ENCODE measurements around the gene ITGAD.
"Not testable (repeated sequence)": the region's sequence is repeated elsewhere in the genome, so short reads cannot be mapped to it uniquely, and the experiment has no call there.

The ITGAD gene

DNA sequence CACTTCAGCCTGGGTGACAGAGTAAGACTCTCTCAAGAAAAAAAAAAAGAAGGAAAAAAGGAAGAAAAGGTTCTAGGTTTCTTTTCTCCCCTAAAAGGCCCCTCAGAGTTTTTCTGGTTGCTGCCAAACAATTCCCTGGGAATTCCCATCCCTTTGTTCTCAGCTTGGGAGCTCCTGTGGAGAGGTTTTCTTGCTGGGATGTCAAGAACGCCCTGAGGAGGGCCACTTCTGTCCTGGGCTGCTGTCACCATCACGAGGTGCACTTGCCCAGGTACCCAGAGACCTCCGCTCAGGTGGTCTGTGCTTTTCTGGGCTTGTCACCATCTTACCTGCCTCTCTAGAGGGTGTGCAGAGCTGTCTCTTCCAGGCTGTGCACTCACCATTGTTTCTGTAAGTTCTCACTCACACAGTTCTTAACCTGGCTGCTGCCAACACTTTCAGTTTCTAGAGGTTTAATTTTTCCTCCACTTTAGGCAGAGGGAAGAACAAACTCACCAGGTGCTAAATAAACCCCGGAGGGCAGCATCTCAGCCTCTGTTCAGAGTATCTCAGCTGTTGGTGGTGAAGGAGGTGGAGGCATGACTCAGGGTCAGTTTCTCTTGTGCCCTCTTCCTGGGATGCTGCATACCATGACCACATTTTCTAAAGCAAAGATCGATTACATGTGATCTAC, 37.4 kb downstream of the ITGAD start:
- DNase-seq (ENCODE audit: low spot score): no peak

DNA sequence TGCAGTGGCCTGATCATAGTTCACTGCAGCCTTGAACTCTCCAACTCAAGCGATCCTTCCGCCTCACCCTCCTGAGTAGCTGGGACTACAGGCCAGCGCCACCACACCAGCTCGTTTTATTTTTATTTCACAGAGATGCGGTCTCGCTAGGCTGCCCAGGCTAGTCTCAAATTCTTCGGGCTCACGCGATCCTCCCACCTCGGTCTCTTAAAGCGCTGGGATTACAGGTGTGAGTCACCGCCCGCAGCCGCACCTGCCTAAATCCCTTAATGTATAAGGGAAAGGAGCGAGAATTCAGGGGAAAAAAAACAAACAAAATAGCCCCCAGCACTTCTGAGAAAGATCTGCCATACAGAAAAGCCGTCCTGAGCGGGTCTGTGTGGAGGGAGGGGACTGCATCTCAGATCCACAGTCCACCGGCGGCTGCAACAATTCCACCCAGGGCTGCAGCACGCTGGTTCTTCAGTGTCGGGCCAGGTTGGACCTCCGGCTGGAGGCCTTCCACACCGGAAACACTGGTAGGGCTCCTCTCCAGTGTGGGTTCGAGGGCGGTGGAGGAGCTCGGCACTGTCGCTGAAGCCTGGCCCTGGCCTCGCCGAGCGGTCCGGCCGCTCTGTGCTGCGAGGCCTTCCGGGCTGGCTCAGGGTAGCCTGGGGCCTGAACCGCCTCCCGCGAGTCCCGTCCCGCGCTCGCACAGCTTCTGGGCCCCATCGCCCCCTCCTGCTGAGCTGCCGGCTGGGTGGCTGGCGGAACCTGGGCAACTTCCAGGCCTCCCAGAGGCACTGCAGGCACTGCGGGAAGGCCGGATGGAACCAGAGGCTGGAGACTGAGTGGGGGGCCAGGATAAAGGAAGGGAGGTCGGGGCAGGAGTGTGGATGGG, 42.4 kb downstream of the ITGAD start:
- no peak for DNase-seq (ENCODE audit: low spot score)

DNA sequence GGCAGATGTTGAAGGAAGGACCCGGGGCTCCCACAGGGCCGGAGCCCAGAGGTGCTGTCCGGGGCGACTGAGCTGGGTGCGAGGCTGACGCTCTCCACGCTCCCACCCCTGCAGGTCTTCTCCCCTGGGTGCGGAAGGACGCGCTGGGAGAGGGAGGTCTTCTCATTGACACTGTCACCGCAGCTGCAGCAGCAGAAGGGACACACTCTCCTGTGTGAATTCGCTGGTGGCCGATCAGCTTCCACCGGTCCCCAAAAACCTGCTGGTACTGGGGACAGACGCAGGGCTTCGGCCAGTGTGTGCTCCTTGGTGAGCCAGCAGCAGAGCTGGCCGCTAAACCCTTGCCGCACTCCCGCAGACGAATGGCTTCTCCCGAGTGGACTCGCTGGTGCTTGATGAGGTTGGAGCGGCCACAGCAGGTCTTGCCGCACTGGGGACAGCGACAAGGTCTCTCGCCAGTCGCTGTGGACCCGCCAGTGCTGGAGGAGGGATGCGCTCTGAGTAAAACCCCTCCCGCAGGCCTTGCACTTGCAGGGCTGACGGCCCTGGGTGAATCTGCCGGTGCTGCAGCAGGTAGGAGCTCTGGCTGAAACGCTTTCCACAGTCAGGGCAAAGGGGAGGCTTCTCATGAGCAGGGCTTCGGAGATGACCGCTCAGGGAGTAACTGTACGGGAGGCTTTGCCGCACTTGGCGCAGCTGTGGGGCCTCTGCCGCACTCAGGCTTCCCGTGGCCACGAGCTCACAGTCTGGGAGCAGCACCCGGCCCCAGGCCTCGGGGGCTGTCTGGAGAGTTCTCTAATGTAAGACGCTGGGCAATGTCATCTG, 43.3 kb downstream of the ITGAD start:
- DNase-seq (ENCODE audit: low spot score): no peak

DNA sequence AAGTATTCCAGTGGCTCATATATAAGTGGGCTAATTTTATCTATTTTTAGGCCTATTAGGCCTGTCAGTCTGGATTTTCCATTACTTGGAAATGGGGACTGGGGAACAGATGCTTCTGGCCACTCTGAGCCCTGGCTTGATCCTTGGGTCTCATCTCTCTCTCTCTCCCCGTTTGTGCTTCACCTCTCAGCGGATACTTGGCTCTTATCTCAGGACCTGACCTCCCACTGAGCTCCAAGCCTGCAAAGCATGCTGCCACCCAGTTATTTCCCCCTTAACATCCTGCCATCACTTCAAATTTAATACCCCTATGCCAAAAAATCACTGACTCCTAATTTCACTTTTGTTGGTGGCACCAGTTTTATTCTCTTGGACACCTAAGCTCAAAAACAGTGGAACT, 45.3 kb downstream of the ITGAD start:
- DNase-seq (ENCODE audit: low spot score): no peak

DNA sequence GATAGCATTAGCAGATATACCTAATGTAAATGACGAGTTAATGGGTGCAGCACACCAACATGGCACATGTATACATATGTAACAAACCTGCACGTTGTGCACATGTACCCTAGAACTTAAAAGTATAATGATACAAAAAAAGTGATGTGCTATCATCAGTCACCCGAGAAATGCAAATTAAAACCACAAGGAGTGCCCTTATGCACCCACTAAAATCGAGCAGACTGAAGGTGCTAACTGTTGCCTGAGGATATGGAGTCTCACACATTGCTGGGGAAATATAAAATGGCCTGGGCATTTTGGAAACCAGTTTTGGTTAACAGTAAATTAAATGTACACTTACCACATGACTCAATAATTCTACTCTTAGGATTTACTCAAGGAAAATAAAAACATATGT, 45.9 kb downstream of the ITGAD start:
- DNase-seq (ENCODE audit: low spot score): not testable (repeated sequence)

DNA sequence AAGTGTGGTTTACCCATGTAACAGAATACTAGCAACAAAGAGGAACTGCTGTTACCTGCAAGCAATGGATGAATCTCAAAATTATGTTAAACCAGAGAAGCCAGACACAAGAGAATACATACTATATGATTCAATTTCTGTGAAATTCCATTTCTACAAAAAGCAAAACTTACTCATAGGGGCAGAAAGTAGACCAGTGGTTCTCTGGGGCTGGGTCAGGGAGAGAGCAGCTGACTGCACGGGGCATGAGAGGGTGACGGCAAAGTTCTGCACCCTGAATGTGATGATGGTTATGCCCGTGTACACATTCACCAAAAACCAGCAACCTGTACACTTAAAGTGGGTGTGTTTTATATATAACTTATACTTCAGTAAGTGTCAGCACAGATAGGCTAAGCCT, 46.4 kb downstream of the ITGAD start:
- no peak for DNase-seq (ENCODE audit: low spot score)

DNA sequence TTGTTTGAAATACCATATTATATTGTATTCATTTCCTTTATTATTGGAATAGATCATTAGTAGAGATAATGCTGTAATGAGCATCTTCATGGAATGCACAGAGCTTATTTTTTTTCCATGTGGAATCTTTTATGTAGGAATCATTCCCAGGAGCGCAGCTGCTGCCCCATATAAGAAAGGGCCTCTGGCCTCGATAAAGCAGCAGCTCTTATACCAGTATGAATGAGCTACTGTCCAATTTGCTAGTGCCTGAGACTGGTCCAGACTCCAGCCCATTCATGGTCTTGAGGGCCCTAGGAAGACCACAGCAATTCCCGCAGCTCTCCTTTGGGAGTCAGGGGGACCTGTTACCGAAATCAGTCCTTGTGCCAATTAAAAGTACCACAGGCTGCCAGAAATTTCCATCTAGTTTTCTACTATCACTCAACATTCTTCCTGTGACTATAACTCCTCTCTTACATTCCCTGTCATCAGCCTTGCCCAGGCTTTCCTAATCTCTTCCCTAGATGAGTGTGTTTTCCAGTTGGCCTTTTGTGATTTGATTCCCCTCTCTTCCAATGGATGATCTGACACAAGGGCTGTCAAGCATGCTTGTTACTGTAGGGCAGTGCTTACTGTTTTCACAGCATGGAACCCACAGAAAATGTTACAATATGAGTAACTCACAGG, 47.5 kb downstream of the ITGAD start:
- DNase-seq (ENCODE audit: low spot score): no peak

DNA sequence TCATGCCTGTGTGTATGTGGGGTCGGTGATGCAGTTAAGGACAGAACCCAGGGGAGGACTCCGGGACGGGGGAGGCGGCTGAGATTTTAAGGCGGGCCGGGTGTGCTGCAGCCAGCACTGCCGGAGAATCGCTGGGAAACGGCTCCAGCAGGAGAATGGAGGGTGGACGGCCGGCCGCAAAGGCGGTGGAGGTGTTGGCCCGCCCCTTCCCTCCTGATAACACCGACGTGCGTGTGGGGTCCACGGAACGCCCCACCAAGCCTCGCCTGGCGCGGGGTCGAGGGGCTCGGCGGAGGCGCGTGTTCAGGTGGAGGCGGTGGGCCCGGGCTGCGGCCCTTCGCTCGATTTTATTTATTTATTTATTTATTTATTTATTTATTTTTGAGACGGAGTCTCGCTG, 48.8 kb downstream of the ITGAD start:
- no peak for DNase-seq (ENCODE audit: low spot score)

DNA sequence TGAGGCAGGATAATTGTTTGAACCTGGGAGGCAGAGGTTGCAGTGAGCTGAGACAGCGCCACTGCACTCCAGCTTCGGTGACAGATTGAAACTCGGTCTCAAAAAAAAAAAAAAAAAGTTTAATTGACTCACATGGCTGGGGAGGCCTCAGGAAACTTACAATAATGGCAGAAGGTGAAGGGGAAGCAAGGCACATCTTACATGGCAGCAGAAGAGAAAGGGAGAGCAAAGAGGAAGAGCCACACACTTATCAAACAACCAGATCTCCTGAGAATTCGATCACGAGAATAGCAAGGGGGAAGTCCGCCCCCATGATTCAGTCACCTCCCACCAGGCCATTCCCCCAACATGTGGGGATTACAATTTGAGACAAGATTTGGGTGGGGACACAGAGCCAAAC, 52.8 kb downstream of the ITGAD start:
- not testable (repeated sequence) for DNase-seq (ENCODE audit: low spot score)

DNA sequence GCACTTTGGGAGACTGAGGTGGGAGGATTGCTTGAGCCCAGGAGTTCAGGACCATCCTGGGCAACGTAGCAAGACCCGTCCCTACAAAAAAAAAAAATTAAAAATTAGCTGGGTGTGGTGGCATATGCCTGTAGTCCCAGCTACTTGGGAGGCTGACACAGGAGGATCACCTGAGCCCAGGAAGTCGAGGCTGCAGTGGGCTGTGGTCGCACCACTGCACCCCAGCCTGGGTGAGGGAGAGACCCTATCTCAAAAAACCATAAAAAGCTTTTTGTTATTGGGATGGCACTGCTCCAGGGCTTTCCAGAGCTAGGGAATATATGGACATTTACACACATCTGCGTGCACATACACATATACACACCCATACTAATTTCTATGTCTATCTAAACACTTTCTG, 58.1 kb downstream of the ITGAD start:
- no peak for DNase-seq (ENCODE audit: low spot score)

DNA sequence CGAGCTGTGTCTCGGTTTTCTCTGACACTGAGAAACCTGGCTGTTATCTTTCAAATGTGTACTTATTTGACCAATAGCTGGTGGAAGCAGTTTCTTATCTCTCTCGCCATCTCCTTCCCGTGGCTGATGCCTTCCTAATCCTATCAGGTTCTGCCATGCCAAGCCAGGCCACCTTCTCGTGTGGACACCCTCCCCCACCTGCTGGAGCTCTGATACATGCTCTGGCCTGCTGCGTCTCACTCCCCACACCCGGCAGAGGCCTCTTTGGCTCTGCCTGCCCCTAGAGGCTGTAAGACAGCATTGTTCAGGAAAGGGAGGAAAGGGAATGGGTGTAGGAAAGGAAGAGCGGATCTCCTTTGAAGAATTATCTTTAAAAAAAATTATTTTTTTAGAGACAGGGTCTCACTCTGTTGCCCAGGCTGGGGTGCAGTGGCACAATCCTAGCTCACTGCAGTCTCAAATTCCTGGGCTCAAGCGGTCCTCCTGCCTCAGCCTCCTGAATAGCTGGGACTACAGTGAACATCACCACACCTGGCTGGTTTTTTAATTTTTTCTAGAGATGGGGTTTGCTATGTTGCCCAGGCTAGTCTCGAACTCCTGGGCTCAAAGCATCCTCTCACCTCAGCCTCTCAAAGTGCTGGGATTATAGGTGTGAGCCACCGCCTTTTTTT, 58.7 kb downstream of the ITGAD start:
- DNase-seq (ENCODE audit: low spot score): peak; percentile 83

DNA sequence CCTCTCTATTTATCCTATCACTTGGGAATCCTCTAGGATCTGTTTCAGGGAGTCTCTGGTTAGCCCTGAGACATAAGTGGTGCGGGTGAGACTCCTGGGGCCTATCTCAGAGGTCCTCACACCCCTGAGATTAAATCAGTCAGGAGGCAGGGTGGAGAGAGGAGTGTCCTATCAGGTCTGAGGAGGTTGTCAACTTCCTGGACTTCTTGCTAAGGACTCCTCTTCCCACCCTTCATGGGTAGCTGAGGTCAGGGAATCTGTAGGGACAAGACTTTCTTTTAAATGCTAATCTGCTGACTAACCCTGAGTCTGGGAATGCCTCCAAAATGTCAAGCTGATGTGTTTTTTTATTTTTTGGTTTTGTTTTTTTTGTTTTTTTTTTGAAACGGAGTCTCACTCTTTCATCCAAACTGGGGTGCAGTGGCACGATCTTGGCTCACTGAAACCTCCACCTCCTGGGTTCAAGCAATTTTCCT, 59.5 kb downstream of the ITGAD start:
- peak; percentile 86 for DNase-seq (ENCODE audit: low spot score)

DNA sequence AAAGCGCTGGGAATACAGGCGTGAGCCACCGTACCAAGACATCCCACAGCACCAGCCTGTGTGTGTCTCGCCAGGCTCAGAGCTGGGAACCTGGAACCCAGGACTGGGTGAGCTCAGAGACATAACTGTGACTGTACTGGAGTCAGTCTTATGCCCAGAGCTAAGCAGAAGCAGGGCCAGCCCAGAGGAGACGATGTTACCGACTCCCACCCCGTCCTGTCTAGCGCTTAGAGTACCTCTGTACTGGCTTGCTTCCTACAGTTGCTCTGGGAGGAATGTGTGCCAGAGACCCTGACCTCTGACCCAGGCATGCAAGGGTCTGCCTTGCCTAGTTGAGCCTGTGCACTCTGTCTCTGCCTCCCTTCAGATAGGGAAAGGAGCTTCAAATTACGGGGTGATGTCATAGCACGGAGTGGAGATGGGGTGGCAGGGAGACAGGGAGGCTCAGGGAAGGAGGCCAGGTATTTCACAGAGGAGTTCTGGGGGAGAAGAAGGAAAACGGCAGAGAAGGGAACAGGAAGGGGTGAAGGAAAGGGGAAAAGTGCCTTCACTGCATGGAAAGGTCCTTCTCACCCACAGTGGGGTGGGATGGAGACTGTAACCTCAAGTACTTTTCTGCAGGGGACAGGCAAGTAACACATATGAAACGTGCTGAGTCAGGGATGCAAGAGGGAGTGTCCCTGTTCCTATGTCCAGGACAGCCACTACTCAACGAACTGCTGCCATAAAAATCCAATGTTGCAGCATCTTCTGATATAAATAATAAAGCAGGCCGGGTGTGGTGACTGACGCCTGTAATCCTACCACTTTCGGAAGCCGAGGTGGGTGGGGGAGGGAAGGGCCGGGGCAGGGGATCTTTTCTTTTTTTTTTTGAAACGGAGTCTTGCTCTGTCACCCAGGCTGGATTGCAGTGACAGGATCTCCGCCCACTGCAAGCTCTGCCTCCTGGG, 60.4 kb downstream of the ITGAD start:
- peak; percentile 11 for DNase-seq (ENCODE audit: low spot score)

DNA sequence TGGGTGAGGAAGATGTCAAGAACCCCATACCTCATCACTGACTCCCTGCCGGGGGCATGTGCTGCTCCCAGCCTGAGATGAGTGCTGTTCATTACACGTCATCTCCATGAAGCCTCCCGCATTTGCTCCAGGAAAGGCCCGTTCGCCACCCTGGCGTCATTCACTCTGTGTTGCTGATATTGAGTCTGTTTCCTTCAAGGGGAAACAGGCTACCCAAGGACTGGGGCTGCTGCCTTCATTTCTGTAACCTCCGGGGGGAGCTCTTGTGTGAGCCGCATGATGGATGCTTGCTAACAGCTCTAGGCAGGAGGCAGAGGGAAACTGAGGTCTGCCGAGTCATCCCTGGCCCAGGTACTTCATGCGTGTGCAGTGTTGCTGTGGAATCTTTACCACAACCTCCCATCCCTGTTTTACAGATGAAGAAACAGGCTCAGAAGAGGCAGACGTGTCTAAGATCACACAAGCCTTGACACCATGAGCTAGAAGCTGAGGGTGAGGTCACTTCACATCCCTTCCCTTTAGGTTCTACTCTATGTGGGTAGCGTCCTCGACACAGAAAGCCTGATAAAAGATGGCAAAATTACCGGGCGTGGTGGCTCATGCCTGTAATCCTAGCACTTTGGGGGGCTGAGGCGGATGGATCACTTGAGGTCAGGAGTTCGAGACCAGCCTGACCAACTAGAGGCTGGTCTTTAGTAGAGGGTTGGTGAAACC, 62.6 kb downstream of the ITGAD start:
- DNase-seq (ENCODE audit: low spot score): peak; percentile 6

DNA sequence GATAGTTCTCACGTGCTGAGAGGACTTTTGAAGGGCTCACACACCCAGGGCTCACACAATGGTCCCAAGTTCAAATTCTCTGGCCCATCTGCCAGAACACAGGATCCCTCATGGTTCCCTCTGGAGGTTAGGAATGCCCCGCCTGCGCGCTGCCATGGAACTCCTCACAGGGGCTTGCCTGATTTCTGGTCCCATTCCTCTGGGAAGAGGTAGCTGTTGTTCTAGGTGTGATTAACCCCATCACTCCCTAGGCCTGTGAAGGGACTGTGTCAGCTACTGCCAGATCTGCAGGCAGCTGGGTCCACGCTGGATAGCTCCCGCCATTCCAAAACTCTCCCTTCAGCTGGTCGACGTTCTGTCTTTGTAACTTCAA, 63.8 kb downstream of the ITGAD start:
- no peak for DNase-seq (ENCODE audit: low spot score)

DNA sequence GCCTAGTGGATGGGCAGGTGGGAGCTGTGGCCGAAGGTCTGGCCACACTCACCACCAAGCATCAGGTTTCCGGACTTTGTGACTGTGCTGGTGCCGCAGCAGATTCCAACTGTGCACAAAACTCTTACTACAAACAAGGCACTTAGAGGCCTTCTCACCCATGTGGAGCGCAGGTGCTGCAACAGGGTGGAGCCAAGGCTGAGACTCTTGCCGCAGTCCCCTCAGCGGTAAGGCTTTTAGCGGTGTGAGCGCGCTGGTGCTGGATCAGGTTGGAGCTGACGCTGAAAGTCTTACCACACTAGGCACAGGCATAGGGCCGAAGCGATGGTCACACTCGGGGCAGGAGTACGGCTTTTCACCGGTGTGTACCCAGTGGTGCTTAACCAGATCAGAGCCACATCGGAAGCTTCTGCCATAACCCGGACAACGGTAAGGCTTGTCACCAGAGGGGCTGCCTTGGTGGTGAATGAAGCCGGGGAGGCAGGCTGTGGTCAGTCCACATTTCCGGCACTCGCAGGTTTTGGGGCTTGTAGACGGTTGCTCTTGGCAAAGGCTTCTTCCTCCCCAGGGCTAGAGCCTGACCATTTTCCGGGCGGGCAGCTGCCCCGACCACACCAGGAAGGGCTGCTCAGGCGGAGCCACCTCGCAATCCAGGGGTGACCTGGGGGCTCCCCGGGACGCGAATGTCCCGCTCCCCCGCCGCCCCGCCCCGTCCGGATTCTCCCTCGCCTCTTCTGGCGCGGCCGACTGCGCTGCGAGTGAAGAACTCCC, 65.1 kb downstream of the ITGAD start:
- peak; percentile 71 for DNase-seq (ENCODE audit: low spot score)

DNA sequence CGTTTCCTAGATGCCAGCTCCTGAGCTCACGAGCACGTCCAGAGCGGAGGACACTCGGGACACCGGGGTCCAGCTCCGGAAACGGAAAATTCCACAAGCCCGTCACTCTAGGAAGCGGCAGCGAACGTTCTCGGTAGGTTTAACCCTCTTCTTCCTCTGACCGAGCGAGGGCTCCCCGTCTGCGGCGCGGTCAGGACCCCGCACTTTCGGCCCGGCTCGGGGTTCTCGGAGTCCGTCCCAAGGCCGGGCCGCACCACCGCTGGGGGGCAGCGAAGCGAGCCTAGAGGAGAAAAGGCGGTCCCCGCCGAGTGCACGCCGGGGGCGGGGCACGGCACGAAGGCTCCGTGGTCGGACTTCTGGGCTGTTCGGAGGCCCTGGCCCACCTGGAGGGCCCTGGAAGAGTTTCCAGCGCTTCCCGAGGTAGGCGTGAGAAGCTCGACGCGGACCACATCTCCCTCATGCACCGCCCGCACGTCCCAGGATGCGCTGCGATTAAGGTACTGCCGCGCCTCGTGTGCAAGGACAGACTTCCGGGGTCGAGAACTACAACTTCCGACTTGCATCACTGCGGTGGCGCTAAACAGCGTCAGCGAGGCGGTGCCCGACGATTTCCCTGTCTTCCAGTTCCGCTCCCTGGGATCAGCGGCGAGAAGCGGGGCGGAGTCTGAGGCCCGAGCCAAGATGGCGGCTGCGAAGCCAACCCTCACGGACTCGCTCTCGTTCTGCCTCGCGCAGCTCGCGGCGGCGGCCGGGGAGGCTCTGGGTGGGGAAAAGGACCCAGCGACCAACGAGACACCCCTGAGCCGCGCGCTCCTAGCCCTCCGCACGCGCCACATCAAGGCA, 65.9 kb downstream of the ITGAD start, which contains the start of gene ARMC5:
Gene ARMC5, plus strand, starts transcription at position 658 of the 843 bp plus-strand sequence. Its CDS starts 24 bp downstream, at position 682.
- DNase-seq (ENCODE audit: low spot score): peak; percentile 98

Measured in kidney tubule cell (primary cell).